SK-N-SH treated with all-trans-retinoic acid at 6 μM for 48 hours (cell line): ENCODE data around the gene ZDHHC20.

Source experiments
- RARB ChIP-seq: fragments of 250-450 bp; sonication (Bioruptor Pico); IDR thresholded peaks from 2 replicates; pipeline ENCODE4 v1.8.0; 2021; ENCODE audit warnings: mild to moderate bottlenecking, moderate library complexity
- TF ChIP-seq, protein P1 (sequence below): fragments of 250-450 bp; sonication (Bioruptor Pico); IDR thresholded peaks from 2 replicates; pipeline ENCODE4 v1.5.1; 2020; ENCODE audit warnings: low read depth, mild to moderate bottlenecking, moderate library complexity

DNA sequence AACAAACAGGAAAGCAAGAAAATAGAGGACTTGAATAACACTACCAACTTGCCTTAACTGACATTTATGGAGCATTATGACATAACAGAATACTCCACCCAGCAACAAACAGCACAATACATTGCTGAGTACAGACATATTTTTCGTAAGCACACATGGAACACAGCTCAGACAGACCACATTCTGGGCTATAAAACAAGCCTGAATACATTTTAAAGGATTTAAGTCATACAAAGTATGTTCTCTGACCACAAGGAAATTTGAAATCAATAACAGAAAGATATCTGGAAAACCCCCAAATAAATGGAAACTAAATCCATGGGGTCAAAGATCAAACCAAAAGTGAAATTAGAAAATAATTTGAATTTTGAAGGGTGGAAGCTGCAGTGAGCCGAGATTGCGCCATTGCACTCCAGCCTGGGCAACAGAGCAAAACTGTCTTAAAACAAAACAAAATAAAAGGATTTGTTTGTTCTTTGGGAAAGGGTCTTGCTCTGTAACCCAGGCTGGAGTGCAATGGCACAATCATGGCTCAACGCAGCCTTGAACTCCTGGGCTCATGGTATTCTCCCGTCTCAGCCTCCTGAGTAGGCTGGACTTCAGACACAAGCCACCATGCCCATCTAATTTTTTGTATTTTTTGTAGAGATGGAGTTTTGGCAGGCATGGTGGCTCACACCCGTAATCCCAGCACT lies 5.6 kb downstream of the ZDHHC20 start:
- TF ChIP-seq RARB (CRISPR knock-in tag) = no peak
- TF ChIP-seq, protein P1, sequence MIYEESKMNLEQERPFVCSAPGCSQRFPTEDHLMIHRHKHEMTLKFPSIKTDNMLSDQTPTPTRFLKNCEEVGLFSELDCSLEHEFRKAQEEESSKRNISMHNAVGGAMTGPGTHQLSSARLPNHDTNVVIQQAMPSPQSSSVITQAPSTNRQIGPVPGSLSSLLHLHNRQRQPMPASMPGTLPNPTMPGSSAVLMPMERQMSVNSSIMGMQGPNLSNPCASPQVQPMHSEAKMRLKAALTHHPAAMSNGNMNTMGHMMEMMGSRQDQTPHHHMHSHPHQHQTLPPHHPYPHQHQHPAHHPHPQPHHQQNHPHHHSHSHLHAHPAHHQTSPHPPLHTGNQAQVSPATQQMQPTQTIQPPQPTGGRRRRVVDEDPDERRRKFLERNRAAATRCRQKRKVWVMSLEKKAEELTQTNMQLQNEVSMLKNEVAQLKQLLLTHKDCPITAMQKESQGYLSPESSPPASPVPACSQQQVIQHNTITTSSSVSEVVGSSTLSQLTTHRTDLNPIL (CRISPR knock-in tag) = no peak
